Immature natural killer cell (primary cell): ENCODE measurements around the gene GCNT4. TPM values are rescaled to one million over a fixed set of nuclear protein-coding genes. Genes with fewer than 3 reads are reported as not detected.
A peak's percentile ranks its signal among the peaks of the same experiment; 100 is the strongest.

Experiments used
- DNase-seq, 3 donors: peaks; one replicate each; pipeline ENCODE4 v3.0.0; 2022; ENCODE audit warnings: mixed read lengths in 1 of 3
- H3K27ac Mint-ChIP-seq, 6 donors: one replicate each; pipeline ENCODE4 v1.8.0; 2020; ENCODE audit warnings: mixed read lengths in 6 of 6, mild to moderate bottlenecking in 5 of 6, inconsistent platforms in 4 of 6, moderate library complexity in 3 of 6
- H3K27me3 Mint-ChIP-seq, 3 donors: one replicate each; pipeline ENCODE4 v1.8.0; 2020 to 2021; ENCODE audit warnings: low read depth in 3 of 3, mild to moderate bottlenecking in 3 of 3, mixed read lengths in 3 of 3, moderate library complexity in 3 of 3, inconsistent platforms in 1 of 3
- H3K36me3 Mint-ChIP-seq, 3 donors: one replicate each; pipeline ENCODE4 v1.8.0; 2020; ENCODE audit warnings: mixed read lengths in 3 of 3, inconsistent platforms in 2 of 3, mild to moderate bottlenecking in 2 of 3
- H3K4me1 Mint-ChIP-seq, 2 donors: one replicate each; pipeline ENCODE4 v1.8.0; 2020; ENCODE audit warnings: inconsistent platforms in 2 of 2, mild to moderate bottlenecking in 2 of 2, mixed read lengths in 2 of 2, moderate library complexity in 1 of 2
- H3K4me3 Mint-ChIP-seq, 5 donors: one replicate each; pipeline ENCODE4 v1.8.0; 2020; ENCODE audit warnings: mild to moderate bottlenecking in 5 of 5, mixed read lengths in 5 of 5, inconsistent platforms in 3 of 5, moderate library complexity in 3 of 5
- H3K9me3 Mint-ChIP-seq, 6 donors: one replicate each; pipeline ENCODE4 v1.8.0; 2020; ENCODE audit warnings: mild to moderate bottlenecking in 6 of 6, mixed read lengths in 6 of 6, inconsistent platforms in 4 of 6, moderate library complexity in 3 of 6
- polyA plus RNA-seq, 3 donors: library from polyadenylated mRNA; unstranded; fragments of 300-500 nt; fragmentation: Illumina TruSeq; gene quantifications; one replicate each; pipeline ENCODE4 v1.2.3, GENCODE V29; 2021

GCNT4 gene
- polyA plus RNA-seq, 3 donors from 2014 or later, result 0.03 to 0.10 TPM; not detected in 1

DNA sequence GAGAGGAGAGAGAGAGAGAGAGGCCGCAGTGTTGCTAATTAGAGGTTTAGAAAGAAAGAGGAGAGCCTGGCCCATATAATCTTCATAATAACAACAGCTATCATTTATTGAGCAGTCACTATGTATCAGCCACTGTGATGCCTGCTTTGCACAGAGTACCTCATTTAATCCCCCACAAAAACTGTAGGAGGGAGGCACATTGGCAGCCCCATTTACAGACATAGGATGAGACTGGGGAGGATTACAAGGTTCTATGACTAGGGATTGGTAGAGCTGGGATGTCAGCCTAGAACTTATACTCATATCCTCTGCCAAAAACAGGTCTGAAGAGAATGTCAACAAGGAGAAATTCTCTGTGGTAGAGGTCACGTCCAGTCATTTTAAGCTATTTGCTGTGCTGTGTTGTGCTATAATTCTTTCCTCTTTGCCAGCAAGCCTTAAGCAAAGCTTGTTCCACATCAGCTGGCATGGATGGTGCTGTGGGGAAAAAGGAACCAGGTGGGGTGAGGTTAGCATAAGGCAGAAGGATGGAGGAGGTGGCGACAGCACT lies 6.7 kb upstream of the GCNT4 start:
- no peak overlapping the region for H3K4me3 Mint-ChIP-seq
- H3K27ac Mint-ChIP-seq, result no peak overlapping the region
- no peaks in the 10 kb centered on the region for H3K9me3 Mint-ChIP-seq
- DNase-seq, result no peak
- peaks cover 5 to 8% of the 10 kb centered on the region in 2 donors for H3K4me1 Mint-ChIP-seq
- no peaks in the 10 kb centered on the region for H3K36me3 Mint-ChIP-seq
- peaks cover 2 to 11% (median 4%) of the 10 kb centered on the region in 3 donors for H3K27me3 Mint-ChIP-seq

DNA sequence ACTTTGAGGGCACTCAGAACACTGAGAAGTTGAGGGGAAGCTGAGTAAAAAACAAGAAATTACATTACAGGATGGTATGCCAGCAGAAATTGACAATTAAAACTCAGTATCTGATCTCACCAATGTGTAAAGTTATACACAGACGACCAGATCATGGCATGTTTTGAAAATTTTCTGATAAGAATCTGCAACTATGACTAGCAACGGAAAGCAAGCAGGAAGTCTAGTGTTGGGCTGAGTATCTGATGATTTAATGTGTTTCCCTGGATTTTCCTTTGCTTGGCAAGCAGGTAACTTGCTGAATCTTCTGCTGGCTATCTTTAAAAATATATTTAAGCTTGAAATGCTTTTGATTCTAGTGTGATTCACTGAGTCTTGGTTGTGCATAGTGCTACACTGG lies 5.2 kb upstream of the GCNT4 start:
- Mint-ChIP-seq H3K27me3 (peaks cover 2 to 11% (median 9%) of the 10 kb centered on the region in 3 donors), H3K36me3 (no peaks in the 10 kb centered on the region), H3K4me1 (peaks cover 10 to 13% of the 10 kb centered on the region in 2 donors), H3K27ac (no peak overlapping the region), H3K4me3 (no peak overlapping the region), H3K9me3 (no peaks in the 10 kb centered on the region)
- DNase-seq, result no peak

DNA sequence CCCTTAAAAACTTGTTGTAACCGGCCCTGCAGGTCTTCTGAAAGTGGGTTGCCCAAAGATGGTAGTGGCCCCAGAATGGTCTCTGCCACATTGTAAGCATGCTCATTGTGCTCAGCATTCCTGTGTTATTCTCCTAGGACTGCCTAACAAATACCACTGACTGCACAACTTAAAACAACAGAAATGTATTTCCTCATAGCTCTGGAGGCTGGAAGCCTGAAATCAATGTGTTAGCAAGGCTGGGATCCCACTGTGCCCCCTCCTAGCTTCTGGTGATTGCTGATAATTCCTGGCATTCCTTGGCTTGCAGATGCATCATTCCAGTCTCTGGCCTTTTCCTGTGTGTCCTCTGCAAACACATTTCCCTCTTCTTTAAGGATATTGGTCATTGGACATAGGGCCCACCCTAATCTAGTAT lies 3.4 kb upstream of the GCNT4 start:
- Mint-ChIP-seq H3K27me3 (peaks cover 4 to 20% (median 13%) of the 10 kb centered on the region in 3 donors), H3K36me3 (no peaks in the 10 kb centered on the region), H3K27ac (no peak overlapping the region), H3K9me3 (no peaks in the 10 kb centered on the region), H3K4me1 (peaks cover 27 to 28% of the 10 kb centered on the region in 2 donors), H3K4me3 (peak overlapping the region; percentile 3 to 78 (median 42))
- no peak for DNase-seq

DNA sequence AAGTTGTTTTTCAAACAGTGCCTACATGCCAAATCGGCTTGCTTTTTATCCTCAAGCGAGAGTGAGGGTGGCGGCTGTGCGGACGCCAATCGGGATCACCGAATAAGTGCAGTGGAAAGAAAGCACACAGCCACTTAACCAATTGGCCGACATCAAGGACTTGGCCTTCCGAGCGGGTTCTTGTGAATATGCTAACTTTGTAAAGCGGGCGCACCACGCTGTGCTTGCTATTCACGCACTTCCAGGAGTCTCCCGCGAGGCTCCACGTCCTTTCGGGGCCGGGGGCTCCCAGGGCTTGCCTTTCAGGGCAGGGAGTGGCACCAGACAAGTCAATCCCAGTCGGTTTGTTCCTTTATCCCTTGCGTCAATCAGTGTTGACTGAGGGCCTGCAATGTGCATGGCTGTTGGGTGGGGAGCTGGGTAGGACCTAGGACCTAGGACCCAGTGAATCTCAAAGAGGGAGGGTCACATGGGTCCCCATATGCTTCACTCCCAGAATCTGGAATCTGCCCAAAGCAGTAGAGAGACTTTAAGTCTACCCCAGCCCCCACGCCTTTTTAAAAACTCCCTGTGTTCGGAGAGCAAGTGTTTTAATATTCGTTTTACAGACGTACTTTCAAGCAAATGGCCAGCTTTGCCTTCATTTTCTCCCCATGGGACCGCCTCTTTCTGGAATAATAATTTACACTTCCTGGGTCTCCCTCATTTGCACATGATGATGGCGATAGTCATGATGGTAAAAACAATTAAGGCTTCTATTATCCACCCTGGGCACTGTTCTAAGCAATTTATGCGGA lies 2.0 kb upstream of the GCNT4 start:
- peaks cover 37 to 41% of the 10 kb centered on the region in 2 donors for H3K4me1 Mint-ChIP-seq
- H3K9me3 Mint-ChIP-seq, result no peaks in the 10 kb centered on the region
- no peak for DNase-seq
- no peaks in the 10 kb centered on the region for H3K36me3 Mint-ChIP-seq
- peaks cover 13 to 18% (median 16%) of the 10 kb centered on the region in 3 donors for H3K27me3 Mint-ChIP-seq
- H3K4me3 Mint-ChIP-seq, result peak overlapping the region; percentile 78 to 87 (median 86)
- peak overlapping the region in 2 of 6 donors; percentile 15 to 22 for H3K27ac Mint-ChIP-seq

DNA sequence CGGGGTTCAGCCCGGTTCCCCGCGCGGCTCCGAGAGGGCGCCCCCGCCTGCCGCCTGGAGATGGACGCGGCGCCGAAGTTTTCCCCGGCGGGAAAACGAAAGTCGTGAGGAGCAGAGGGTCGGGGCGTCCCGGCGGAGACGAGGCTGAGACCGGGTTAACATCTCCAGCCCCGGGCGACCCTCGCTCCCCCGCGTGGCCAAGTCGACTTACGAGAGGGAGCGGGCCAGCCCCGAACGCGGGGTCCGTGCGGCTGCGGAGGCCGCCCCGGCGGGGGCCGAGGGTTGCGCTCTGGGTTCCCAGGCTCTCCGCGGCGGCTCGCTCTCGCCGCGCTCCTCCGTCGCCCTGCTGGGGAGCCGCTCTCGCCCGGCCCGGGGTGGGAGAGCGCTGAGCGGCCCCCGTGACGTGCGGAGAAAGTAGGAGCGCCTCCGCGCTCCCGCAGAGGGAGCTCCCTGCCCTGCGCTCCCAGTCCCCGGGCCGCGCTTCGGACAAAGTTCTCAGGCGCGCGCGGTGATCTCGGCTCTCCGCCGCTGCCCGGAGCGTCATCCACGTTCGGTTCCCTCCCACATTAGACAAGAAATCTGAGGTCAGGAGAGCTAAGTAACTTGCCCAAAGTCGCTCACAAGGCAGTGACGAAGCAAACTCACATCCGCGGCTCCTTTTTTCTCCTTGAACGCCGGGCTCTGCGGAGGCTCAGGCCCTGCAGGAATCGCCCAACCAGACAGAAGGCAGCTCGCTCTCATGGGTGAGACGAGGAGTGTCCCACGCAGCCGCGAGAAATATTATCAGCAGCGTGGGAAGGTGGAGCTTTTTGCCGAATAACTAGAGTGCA lies 1.2 kb upstream of the GCNT4 start:
- H3K27ac Mint-ChIP-seq, result peak overlapping the region in 3 of 6 donors; percentile 15 to 47 (median 22)

DNA sequence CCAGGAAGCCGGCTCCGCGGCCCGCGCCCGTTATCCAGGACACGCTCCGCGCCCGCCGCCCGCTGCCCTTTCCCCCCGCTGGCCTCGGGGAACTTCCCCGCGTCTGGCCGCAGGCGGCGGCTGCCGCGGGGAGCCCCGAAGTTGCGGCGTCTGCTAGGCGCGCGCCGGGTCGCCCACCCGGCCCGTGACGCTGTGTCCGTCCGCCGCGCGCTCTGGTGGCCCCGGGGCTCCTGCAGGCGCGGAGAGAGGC lies 621 bp upstream of the GCNT4 start:
- peaks cover 13 to 16% (median 13%) of the 10 kb centered on the region in 3 donors for H3K27me3 Mint-ChIP-seq
- H3K36me3 Mint-ChIP-seq, result no peaks in the 10 kb centered on the region
- peak in 1 of 3 donors; percentile 29 for DNase-seq
- peak overlapping the region in 2 of 5 donors; percentile 78 to 79 for H3K4me3 Mint-ChIP-seq
- no peaks in the 10 kb centered on the region for H3K9me3 Mint-ChIP-seq
- H3K27ac Mint-ChIP-seq, result no peak overlapping the region
- peaks cover 51 to 53% of the 10 kb centered on the region in 2 donors for H3K4me1 Mint-ChIP-seq

More for the DNA sequence above, 1.2 kb upstream of the GCNT4 start:
- peaks cover 13 to 16% (median 13%) of the 10 kb centered on the region in 3 donors for H3K27me3 Mint-ChIP-seq
- peak; percentile 22 to 48 (median 26) for DNase-seq
- H3K4me3 Mint-ChIP-seq, result peak overlapping the region; percentile 78 to 87 (median 86)
- H3K36me3 Mint-ChIP-seq, result no peaks in the 10 kb centered on the region
- no peaks in the 10 kb centered on the region for H3K9me3 Mint-ChIP-seq
- H3K4me1 Mint-ChIP-seq, result peaks cover 46 to 47% of the 10 kb centered on the region in 2 donors

DNA sequence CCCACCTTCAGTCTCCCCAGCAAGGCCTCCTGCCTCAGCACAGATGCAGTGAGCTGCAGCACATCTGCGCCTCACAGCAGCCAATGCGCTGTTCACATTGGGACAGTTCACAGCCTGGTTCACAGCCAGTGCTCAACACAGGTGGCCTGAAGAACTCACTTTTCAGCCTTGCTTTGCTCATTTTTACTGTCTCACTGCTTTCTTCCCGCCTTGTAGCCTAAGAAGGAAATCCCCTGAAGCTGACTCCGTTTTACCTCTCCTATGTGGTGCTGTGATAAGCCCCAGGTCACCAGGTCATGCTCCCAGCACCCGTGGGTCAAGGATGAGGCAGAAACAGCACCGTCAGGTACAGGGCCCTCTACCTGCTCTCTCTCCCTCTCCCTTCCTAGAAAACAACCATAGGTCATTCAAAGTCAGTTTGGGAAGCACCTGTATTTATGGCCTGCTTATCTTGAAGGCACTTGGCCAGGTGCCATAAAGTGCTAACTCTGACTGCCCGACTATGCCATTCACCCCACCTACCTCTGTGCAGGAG lies 1.1 kb downstream of the GCNT4 start:
- H3K9me3 Mint-ChIP-seq, result no peaks in the 10 kb centered on the region
- H3K4me3 Mint-ChIP-seq, result peak overlapping the region; percentile 70 to 89 (median 79)
- H3K36me3 Mint-ChIP-seq, result no peaks in the 10 kb centered on the region
- peaks cover 12 to 19% (median 15%) of the 10 kb centered on the region in 3 donors for H3K27me3 Mint-ChIP-seq
- peaks cover 53 to 56% of the 10 kb centered on the region in 2 donors for H3K4me1 Mint-ChIP-seq
- peak overlapping the region in 1 of 6 donors; percentile 65 for H3K27ac Mint-ChIP-seq
- no peak for DNase-seq

DNA sequence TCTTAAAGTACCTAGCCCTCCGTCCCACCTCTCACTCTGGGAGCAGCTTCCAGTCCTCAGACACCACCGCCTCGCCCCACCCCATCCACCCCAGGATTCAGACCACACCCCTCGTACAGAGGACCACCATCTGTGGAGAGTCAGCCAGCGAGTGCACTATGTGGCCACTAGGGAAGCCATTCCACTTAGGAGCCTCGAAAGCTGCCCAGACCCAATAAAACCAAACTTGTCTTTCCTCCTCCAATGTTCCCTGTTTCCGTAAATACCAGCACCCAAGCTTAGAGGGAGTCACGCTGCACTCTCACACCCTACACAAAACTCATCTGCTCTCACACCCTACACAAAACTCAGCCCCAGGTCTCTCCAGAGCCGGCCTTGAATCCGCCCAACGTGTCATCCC lies 1.9 kb downstream of the GCNT4 start:
- Mint-ChIP-seq H3K4me1 (peaks cover 53 to 56% of the 10 kb centered on the region in 2 donors), H3K36me3 (peaks cover 0 to 4% (median under 1%) of the 10 kb centered on the region in 3 donors), H3K27me3 (peaks cover 10 to 18% (median 16%) of the 10 kb centered on the region in 3 donors), H3K4me3 (peak overlapping the region in 3 of 5 donors; percentile 33 to 59 (median 38)), H3K9me3 (no peaks in the 10 kb centered on the region), H3K27ac (no peak overlapping the region)
- no peak for DNase-seq

DNA sequence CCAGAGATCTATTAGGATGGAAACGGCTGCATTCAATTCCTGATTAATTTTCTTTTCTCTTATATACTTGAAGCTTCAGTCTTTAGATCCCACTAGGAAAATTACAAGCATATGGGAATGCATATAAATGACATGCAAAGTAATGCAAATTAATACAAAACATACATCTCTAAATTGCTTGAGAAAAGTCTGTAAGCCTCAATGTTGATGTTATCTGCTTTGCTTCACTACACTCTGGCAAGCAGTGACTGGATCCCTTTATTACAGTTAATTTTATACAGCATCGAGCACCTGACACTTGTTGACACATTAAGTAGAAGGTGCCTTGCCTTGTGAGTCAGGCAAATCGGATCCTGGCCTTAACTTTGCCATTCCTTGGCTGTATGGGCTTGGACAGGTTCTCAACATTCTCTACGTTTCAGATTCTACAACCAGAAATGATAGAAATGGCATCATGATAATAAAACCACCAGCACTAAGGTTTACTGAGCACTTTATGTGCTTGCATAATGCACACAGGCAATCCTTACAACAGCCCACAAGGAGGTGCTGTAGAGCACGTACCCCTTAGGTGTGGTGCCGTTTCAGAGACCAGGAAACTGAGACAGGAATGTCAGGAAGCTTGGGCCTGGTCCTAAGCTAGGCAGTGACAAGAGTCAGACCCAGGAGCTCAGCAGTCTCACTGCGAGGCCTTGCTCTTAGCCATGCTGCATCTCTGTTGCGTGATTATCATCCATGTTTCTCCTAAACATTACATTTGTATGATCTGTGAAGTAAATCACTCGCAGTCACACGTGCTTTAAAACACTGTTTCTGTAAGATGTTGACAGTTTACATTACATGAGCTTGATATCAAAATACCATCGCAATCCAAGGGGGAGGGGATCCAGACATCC lies 2.7 kb downstream of the GCNT4 start:
- H3K27me3 Mint-ChIP-seq, result peaks cover 10 to 21% (median 17%) of the 10 kb centered on the region in 3 donors
- DNase-seq, result peak; percentile 30 to 54 (median 42)
- peaks cover 0 to 4% (median 4%) of the 10 kb centered on the region in 3 donors for H3K36me3 Mint-ChIP-seq
- no peaks in the 10 kb centered on the region for H3K9me3 Mint-ChIP-seq
- H3K4me1 Mint-ChIP-seq, result peaks cover 51 to 55% of the 10 kb centered on the region in 2 donors
- H3K4me3 Mint-ChIP-seq, result peak overlapping the region in 3 of 5 donors; percentile 33 to 79 (median 36)
- H3K27ac Mint-ChIP-seq, result peak overlapping the region in 1 of 6 donors; percentile 53

DNA sequence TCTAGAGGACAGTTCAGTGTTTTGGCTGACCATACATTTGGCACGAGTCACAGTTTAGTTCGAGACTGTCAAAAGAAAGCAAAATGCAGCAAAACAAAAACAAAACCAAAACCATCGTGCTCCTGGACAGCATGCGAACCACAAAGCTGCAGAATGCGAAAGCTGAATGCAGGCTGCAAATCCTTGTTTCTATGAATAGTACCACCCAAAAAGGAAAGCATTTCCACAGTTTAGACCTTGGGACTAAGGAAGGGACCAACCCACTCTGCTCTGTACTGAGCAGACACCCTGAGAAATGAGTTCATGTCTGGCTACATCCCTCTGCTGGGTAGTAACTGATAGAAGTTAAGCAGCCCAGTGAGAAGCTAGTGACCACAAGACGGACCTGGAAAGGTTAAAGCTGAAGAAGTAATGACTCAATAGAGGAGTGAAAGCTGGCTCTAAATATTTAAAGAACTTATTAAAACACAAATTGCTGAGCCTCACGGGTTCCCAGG lies 3.9 kb downstream of the GCNT4 start:
- H3K4me1 Mint-ChIP-seq, result peaks cover 40 to 47% of the 10 kb centered on the region in 2 donors
- peaks cover 10 to 20% (median 13%) of the 10 kb centered on the region in 3 donors for H3K27me3 Mint-ChIP-seq
- no peaks in the 10 kb centered on the region for H3K9me3 Mint-ChIP-seq
- DNase-seq, result peak in 1 of 3 donors; percentile 28
- H3K27ac Mint-ChIP-seq, result peak overlapping the region; percentile 23 to 85 (median 56)
- H3K36me3 Mint-ChIP-seq, result peaks cover under 1 to 8% (median 4%) of the 10 kb centered on the region in 3 donors
- H3K4me3 Mint-ChIP-seq, result peak overlapping the region; percentile 58 to 79 (median 66)

DNA sequence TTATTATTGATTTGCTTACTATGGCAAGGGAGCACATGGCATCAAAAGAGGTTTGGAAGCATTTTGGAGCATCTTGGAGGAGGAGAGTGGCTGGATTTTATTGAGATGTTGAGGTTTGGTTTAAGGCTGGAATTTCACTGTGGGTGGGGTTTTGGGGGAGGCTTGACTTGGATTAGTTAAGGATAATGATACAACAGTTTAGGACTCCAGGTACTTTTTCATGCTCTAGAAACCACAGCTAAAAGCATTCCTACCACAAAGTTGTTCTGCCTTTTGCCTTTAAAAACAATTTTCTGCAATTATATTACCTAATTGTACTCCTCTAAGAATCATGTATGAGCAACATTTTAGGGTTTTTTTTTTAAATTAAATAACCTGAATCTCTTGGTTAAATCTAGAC lies 5.0 kb downstream of the GCNT4 start:
- Mint-ChIP-seq H3K9me3 (no peaks in the 10 kb centered on the region), H3K27ac (peak overlapping the region in 1 of 6 donors; percentile 34), H3K36me3 (peaks cover 3 to 8% (median 4%) of the 10 kb centered on the region in 3 donors), H3K27me3 (peaks cover 10 to 20% (median 15%) of the 10 kb centered on the region in 3 donors), H3K4me1 (peaks cover 38 to 46% of the 10 kb centered on the region in 2 donors), H3K4me3 (no peak overlapping the region)
- no peak for DNase-seq

DNA sequence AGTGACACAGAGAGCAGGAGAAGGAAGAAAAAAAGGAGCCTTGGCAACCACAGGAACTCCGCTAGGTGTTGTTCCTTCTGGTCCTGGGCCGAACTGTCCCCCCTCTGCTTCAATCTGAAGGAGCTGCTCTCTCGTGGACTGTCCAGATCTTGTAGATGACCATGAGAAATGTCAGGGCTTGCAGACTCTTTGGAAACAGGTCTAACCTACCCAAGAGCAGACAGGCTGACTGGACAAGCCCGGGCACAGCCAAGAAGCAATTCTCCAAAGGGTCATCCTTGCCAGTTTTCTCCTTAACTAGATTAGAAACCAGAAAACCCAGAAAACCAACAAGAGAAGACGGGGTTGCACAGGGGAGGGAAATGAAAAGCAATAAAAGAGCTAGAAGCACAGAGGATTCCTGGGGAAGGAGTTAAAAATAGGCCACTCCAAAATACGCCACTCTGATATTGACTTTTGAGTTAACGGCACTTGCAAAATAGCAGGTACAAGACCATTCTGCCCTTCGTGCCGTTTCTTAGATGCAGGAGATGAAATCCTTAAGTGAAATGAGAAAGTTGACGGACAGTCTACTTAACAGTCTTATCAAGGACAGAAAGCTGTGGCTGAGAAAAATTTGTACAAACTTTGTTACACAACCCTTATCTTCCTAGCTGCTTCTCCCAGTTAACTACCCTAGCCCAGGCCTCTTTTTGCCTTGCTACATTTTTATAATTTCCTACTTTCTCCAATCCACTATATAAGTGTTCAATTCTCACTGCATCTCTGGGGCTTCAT lies 5.8 kb downstream of the GCNT4 start:
- Mint-ChIP-seq H3K4me1 (peaks cover 30 to 38% of the 10 kb centered on the region in 2 donors), H3K27ac (no peak overlapping the region), H3K27me3 (peaks cover 6 to 17% (median 13%) of the 10 kb centered on the region in 3 donors), H3K4me3 (no peak overlapping the region), H3K9me3 (no peaks in the 10 kb centered on the region), H3K36me3 (peaks cover 3 to 8% (median 4%) of the 10 kb centered on the region in 3 donors)
- DNase-seq, result no peak
